ENCODE results near the gene IL7R. TPM values are rescaled to one million over a fixed set of nuclear protein-coding genes. Genes with fewer than 3 reads are reported as not detected.

IL7R gene
- polyA plus RNA-seq, 1 experiment = 43.7 TPM

- H3K9me3 ChIP-seq (ENCODE audit: control insufficient read depth, insufficient read depth, low read length) = no peaks in the 10 kb centered on the region
- DNase-seq (ENCODE audit: low read depth, low spot score) = no peak
- H3K27me3 ChIP-seq (ENCODE audit: control insufficient read depth, insufficient read depth, low read length) = no peaks in the 10 kb centered on the region
- ChIA-PET CTCF (no interaction called here), POLR2A (no interaction called here)
- no peak overlapping the region for H3K27ac ChIP-seq (ENCODE audit: low read depth, low read length)
- no peak overlapping the region for H3K4me3 ChIP-seq (ENCODE audit: low read depth, low read length)
- no peak for TF ChIP-seq CTCF (IDR thresholded peaks at IDR 0.05; ENCODE audit: low read depth, low read length)
Measured at GRCh38 chr5:35878079-35878478, 21.4 kb downstream of the IL7R start.

GRCh38 chr5:35879096-35879495 is 22.4 kb downstream of the IL7R start:
- no peak for TF ChIP-seq CTCF (IDR thresholded peaks at IDR 0.05; ENCODE audit: low read depth, low read length)
- POLR2A ChIA-PET = no interaction called here
- CTCF ChIA-PET = no interaction called here

GRCh38 chr5:35879649-35880048 is 23.0 kb downstream of the IL7R start:
- Histone ChIP-seq H3K4me3 (ENCODE audit: low read depth, low read length) (no peak overlapping the region), H3K27me3 (ENCODE audit: control insufficient read depth, insufficient read depth, low read length) (no peaks in the 10 kb centered on the region), H3K27ac (ENCODE audit: low read depth, low read length) (no peak overlapping the region), H3K9me3 (ENCODE audit: control insufficient read depth, insufficient read depth, low read length) (no peaks in the 10 kb centered on the region)
- CTCF ChIA-PET = interaction anchor here (1.4 kb wide), 1 partner anchor 47 kb away, joined by 10 read pairs; no protein-coding TSS in a partner anchor
- no peak for TF ChIP-seq CTCF (IDR thresholded peaks at IDR 0.05; ENCODE audit: low read depth, low read length)
- no peak for DNase-seq (ENCODE audit: low read depth, low spot score)
- POLR2A ChIA-PET = no interaction called here

More at GRCh38 chr5:35879096-35879495, 22.4 kb downstream of the IL7R start:
- Histone ChIP-seq H3K27me3 (ENCODE audit: control insufficient read depth, insufficient read depth, low read length) (no peaks in the 10 kb centered on the region), H3K9me3 (ENCODE audit: control insufficient read depth, insufficient read depth, low read length) (no peaks in the 10 kb centered on the region), H3K4me3 (ENCODE audit: low read depth, low read length) (no peak overlapping the region), H3K27ac (ENCODE audit: low read depth, low read length) (no peak overlapping the region)
- no peak for DNase-seq (ENCODE audit: low read depth, low spot score)

- H3K4me3 ChIP-seq (ENCODE audit: low read depth, low read length) = no peak overlapping the region
- no peaks in the 10 kb centered on the region for H3K9me3 ChIP-seq (ENCODE audit: control insufficient read depth, insufficient read depth, low read length)
- DNase-seq (ENCODE audit: low read depth, low spot score) = no peak
- POLR2A ChIA-PET = no interaction called here
- no peaks in the 10 kb centered on the region for H3K27me3 ChIP-seq (ENCODE audit: control insufficient read depth, insufficient read depth, low read length)
- CTCF ChIA-PET = interaction anchor here (0.5 to 1.4 kb wide), 3 partner anchors 28 to 750 kb away, joined by 3 to 10 read pairs (median 7); no protein-coding TSS in a partner anchor
- H3K27ac ChIP-seq (ENCODE audit: low read depth, low read length) = no peak overlapping the region
- no peak for TF ChIP-seq CTCF (IDR thresholded peaks at IDR 0.05; ENCODE audit: low read depth, low read length)
Measured at GRCh38 chr5:35880156-35880555, 23.5 kb downstream of the IL7R start.

- no peak for DNase-seq (ENCODE audit: low read depth, low spot score)
- Histone ChIP-seq H3K27ac (ENCODE audit: low read depth, low read length) (no peak overlapping the region), H3K27me3 (ENCODE audit: control insufficient read depth, insufficient read depth, low read length) (no peaks in the 10 kb centered on the region), H3K4me3 (ENCODE audit: low read depth, low read length) (no peak overlapping the region), H3K9me3 (ENCODE audit: control insufficient read depth, insufficient read depth, low read length) (no peaks in the 10 kb centered on the region)
- no peak for TF ChIP-seq CTCF (IDR thresholded peaks at IDR 0.05; ENCODE audit: low read depth, low read length)
- ChIA-PET CTCF (interaction anchor here (1.1 kb wide), 1 partner anchor 43 kb away, joined by 3 read pairs; no protein-coding TSS in a partner anchor), POLR2A (interaction anchor here (1.1 kb wide), 1 partner anchor 12 kb away, joined by 3 read pairs; no protein-coding TSS in a partner anchor)
Measured at GRCh38 chr5:35881758-35882157, 25.1 kb downstream of the IL7R start.
